SU-DHL-6 (cell line): ENCODE data around the gene SALL1.

Experiments
- CTCF ChIP-seq: fragments of 200-600 bp; sonication (generic); IDR thresholded peaks from one replicate; pipeline ENCODE4 v1.5.1; 2017; ENCODE audit warnings: antibody characterized with exemption, mild to moderate bottlenecking, low read length, moderate library complexity; ENCODE audit not compliant: insufficient read depth, poor library complexity, severe bottlenecking
- EZH2phosphoT487 ChIP-seq: fragments of 200-600 bp; sonication (generic), shearing (Covaris generic); conservative IDR thresholded peaks from 2 replicates; pipeline ENCODE4 v1.6.1; 2018; ENCODE audit warnings: mild to moderate bottlenecking, antibody characterized with exemption, low read length, moderate library complexity, mixed read lengths

DNA sequence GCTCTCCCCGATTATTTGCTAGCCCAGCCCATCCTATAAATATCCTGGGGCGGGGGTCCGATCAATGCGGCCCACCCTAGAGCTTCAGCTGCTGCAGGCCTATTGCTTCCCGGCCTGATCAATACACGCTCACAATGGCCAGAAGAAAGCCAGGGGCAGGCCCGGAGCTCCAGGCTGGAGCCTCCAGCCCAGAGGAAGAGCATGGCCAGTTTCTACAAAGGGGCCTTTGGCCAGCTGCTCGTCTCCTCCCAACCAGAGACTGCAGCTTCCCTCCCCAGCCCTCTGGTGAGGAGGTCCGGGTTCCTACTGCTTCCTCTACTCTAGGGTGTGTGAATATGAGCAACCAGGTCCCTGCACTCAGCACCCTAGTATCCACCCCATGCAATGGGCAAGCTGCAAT, 36.7 kb downstream of the SALL1 start:
- no peak for TF ChIP-seq CTCF
- TF ChIP-seq EZH2phosphoT487 = no peak
